Right lobe of liver (tissue), 6 donors: ENCODE results near the gene MYRIP. TPM values are rescaled to one million over a fixed set of nuclear protein-coding genes. Genes with fewer than 3 reads are reported as not detected.

ENCODE experiments used
- ATAC-seq, 4 donors: fragments of 200-7000 bp; cut with Tn5 transposase; one replicate each; pipeline ENCODE4 v1.9.1; 2020; ENCODE audit warnings: mild to moderate bottlenecking in 4 of 4, moderate library complexity in 4 of 4
- DNase-seq, 3 donors: peaks; one replicate each; pipeline ENCODE4 v3.0.0-alpha.2; 2020
- H3K27ac ChIP-seq, 3 donors: fragments of 200-600 bp; one replicate each; pipeline ENCODE4 v1.8.0; 2022
- H3K27me3 ChIP-seq, 2 donors: fragments of 200-600 bp; one replicate each; pipeline ENCODE4 v1.8.0; 2022
- H3K36me3 ChIP-seq, 4 donors: fragments of 200-600 bp; sonication (generic) in 1 of 4; one replicate each; pipeline versions ENCODE4 v1.5.1 to v1.8.0; 2017 to 2022; ENCODE audit warnings: control low read depth in 1 of 4
- H3K4me1 ChIP-seq, 4 donors: fragments of 200-600 bp; sonication (generic) in 1 of 4; one replicate each; pipeline versions ENCODE4 v1.5.1 to v1.8.0; 2017 to 2022; ENCODE audit warnings: control low read depth in 1 of 4
- H3K4me3 ChIP-seq, 3 donors: fragments of 200-600 bp; one replicate each; pipeline ENCODE4 v1.8.0; 2022
- H3K9me3 ChIP-seq, 4 donors: fragments of 200-600 bp; sonication (generic) in 1 of 4; one replicate each; pipeline versions ENCODE4 v1.5.1 to v1.8.0; 2017 to 2022; ENCODE audit warnings: control low read depth in 1 of 4
- CTCF ChIP-seq, 4 donors: fragments of 200-600 bp in 3 of 4; fragments of 450-650 bp in 1 of 4; IDR thresholded peaks; one replicate each; pipeline versions ENCODE4 v1.5.1 to v1.8.0; 2016 to 2022; ENCODE audit warnings: antibody characterized with exemption in 4 of 4, mild to moderate bottlenecking in 2 of 4
- POLR2A ChIP-seq: fragments of 450-650 bp; IDR thresholded peaks from one replicate; pipeline ENCODE4 v1.6.1; 2017; ENCODE audit warnings: antibody characterized with exemption, mild to moderate bottlenecking
- WGBS: methylation state at CpG from one replicate; pipeline ENCODE4 v1.1.6; 2018; ENCODE audit warnings: low coverage, low lambda C conversion rate; ENCODE audit not compliant: insufficient coverage; ENCODE audit errors: missing lambda C conversion rate; 5-methylcytosine and 5-hydroxymethylcytosine counted together
- intact Hi-C, 2 donors: fragments of 100-400 bp; cut with DNase I; formaldehyde crosslinking; loops; one replicate each; pipeline versions ENCODE4 v1.11.2 to v1.14.1; 2022
- total RNA-seq, 6 experiments: library from RNA; depleted of rRNA in 2 of 6; stranded (reverse); fragments of >200 nt in 2 of 6; fragmentation: NEBNext Ultra II Directional in 3 of 6; extraction: Animal tissue kit (Norgen Biotek cat#: 25700) in 3 of 6; gene quantifications; one replicate each; pipeline versions ENCODE4 v1.1.0 to v1.2.4, GENCODE V29; 2016 to 2023
- donor health status: DM: no; HTN: yes; CAD: no.
- donor health status: DM: no; HTN: no; CAD: no.
- donor health status: DM: no; HTN: no; CAD: no.
- donor health status: DM: no; HTN: yes; CAD: no.
- donor health status: DM: no; HTN: yes; CAD: no.

Gene MYRIP
- total RNA-seq, 6 experiments from 2014 or later: 14.3 to 23.2 (median 19.0) TPM

DNA sequence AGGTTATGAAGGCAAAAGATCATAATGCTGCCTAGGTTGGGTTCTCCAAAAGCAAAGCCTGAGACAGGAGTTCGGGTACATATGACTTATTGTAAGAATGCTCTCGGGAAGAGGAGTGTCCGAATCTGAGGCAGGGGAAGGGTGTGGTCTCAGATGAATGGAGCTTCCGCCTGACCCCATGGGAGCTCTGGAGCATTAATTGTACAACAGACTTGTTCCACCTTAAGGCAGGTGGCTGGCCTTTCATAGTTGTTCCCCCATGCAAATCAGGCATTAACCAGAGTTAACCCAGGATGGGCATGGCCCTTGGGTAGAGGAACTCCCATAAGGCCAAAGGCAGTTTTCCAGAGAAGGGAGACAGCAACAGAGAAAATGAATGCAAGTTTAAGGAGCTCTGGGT is 170.6 kb downstream of the MYRIP start:
- DNase-seq: no peak
- Histone ChIP-seq H3K4me1 (no peaks in the 10 kb centered on the region), H3K27ac (no peak overlapping the region), H3K27me3 (no peaks in the 10 kb centered on the region), H3K4me3 (no peak overlapping the region), H3K9me3 (no peaks in the 10 kb centered on the region), H3K36me3 (no peaks in the 10 kb centered on the region)
- no peak for ATAC-seq
- no peak for TF ChIP-seq POLR2A
- no CpG with 5 or more reads among the region's 4 CpGs for WGBS
- intact Hi-C loops: no loop called here

- Histone ChIP-seq H3K4me1 (no peaks in the 10 kb centered on the region), H3K27me3 (no peaks in the 10 kb centered on the region), H3K36me3 (no peaks in the 10 kb centered on the region), H3K27ac (no peak overlapping the region), H3K4me3 (no peak overlapping the region), H3K9me3 (no peaks in the 10 kb centered on the region)
- 56% methylated on average over 3 of the region's 3 CpGs for WGBS
- ATAC-seq: no peak
- no peak for TF ChIP-seq CTCF (IDR thresholded peaks at IDR 0.05)
- no peak for TF ChIP-seq POLR2A
- intact Hi-C loops: no loop called here
- no peak for DNase-seq
Measured at GRCh38 chr3:39980781-39981180, 171.4 kb downstream of the MYRIP start.

DNA sequence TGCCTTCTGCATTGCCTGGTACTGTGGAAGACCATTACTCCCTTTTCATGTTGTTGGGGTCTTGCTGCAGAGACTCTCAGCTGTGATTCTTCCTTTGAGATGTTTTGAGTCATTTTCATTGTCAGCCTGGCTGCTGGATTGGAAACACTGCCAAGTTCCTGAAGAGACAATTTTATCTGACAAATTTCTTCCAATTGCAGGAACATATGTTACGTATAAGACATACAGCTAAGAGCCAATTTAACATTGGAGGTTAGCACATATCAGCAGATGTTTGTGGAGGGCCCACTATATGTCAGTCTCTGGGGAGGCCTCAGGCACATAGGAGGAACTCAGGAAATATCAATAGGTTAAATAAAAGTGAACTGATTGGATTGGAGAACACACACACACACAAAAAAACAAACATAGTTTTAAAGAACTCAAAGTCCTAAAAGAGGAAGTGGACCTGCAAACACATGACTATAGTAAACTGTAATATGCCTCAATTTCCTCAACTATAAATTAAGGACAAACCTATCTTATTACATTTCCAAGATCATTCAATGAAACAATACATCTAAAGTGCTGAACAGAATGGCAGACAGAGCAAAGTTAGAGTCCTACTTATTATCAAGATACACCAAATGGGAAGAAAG is 172.3 kb downstream of the MYRIP start:
- H3K27ac ChIP-seq: no peak overlapping the region
- H3K36me3 ChIP-seq: no peaks in the 10 kb centered on the region
- ATAC-seq: peak in 2 of 4 donors; percentile 18 to 63
- no peaks in the 10 kb centered on the region for H3K9me3 ChIP-seq
- WGBS: 50% methylated on average over 1 of the region's 1 CpG
- H3K27me3 ChIP-seq: no peaks in the 10 kb centered on the region
- DNase-seq: no peak
- TF ChIP-seq CTCF (IDR thresholded peaks at IDR 0.05): no peak
- no peak for TF ChIP-seq POLR2A
- no peak overlapping the region for H3K4me3 ChIP-seq
- H3K4me1 ChIP-seq: no peaks in the 10 kb centered on the region
- intact Hi-C loops: no loop called here

DNA sequence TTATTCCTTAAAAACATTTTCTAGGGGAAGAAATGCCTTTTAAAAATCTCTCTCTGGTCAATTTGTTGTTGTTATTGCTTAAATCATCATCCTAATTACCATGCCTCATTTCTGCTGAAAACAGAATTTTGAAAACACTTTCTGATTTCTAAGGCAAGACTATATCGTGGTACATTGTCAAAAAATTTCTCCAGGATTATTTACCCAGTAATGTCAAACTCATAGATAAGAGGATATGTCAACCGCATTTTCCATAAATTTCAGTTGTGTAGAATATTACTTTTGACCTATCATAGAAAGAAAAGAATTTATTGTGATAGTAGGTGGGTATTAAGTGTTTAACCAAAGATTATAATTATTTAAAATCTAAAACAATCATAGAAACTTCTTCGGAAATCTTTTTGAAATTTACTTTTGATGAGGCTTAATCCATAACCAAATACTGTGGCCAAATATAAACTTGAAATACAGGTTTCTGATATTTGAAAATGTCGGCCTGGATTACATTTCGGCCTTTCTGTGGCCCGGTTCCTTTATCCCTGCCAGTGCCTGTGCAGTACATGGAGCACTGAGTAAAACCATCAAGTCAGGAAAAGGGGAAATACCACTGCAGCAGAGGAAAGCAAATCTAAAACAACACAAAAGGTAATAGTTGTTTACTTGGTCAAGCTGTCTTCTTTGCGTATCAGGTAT is 173.4 kb downstream of the MYRIP start:
- Histone ChIP-seq H3K27ac (no peak overlapping the region), H3K4me1 (no peaks in the 10 kb centered on the region), H3K4me3 (no peak overlapping the region), H3K27me3 (no peaks in the 10 kb centered on the region), H3K9me3 (no peaks in the 10 kb centered on the region), H3K36me3 (no peaks in the 10 kb centered on the region)
- no peak for DNase-seq
- TF ChIP-seq CTCF (IDR thresholded peaks at IDR 0.05) (no peak), POLR2A (no peak)
- intact Hi-C loops: no loop called here
- WGBS: 83% methylated on average over 7 of the region's 7 CpGs
- ATAC-seq: no peak

GRCh38 chr3:39989746-39990145 is 180.3 kb downstream of the MYRIP start:
- Histone ChIP-seq H3K27ac (no peak overlapping the region), H3K9me3 (no peaks in the 10 kb centered on the region), H3K4me1 (no peaks in the 10 kb centered on the region), H3K4me3 (no peak overlapping the region), H3K36me3 (no peaks in the 10 kb centered on the region), H3K27me3 (no peaks in the 10 kb centered on the region)
- DNase-seq (no peak), ATAC-seq (no peak)
- intact Hi-C loops: no loop called here
- no CpG with 5 or more reads among the region's 3 CpGs for WGBS
- TF ChIP-seq POLR2A (no peak), CTCF (IDR thresholded peaks at IDR 0.05) (no peak)
